8988T (cell line): ENCODE results near the gene PRODH2.
"Not testable (repeated sequence)": the region's sequence is repeated elsewhere in the genome, so short reads cannot be mapped to it uniquely, and the experiment has no call there.

ENCODE experiments used
- DNase-seq: peaks from one replicate; pipeline ENCODE4 v3.0.0; 2011

PRODH2 gene

GRCh38 chr19:35843676-35844481 lies 31.2 kb upstream of the PRODH2 start:
- DNase-seq: no peak

GRCh38 chr19:35842666-35843272 lies 30.1 kb upstream of the PRODH2 start:
- no peak for DNase-seq

GRCh38 chr19:35841961-35842595 lies 29.4 kb upstream of the PRODH2 start:
- DNase-seq: no peak

GRCh38 chr19:35836096-35836495 lies 23.5 kb upstream of the PRODH2 start:
- not testable (repeated sequence) for DNase-seq

GRCh38 chr19:35833972-35834371 lies 21.3 kb upstream of the PRODH2 start:
- no peak for DNase-seq

GRCh38 chr19:35832054-35832453 lies 19.4 kb upstream of the PRODH2 start:
- no peak for DNase-seq

- DNase-seq: no peak
Observed at GRCh38 chr19:35830986-35831385, 18.3 kb upstream of the PRODH2 start.

GRCh38 chr19:35828692-35829301 lies 16.2 kb upstream of the PRODH2 start:
- DNase-seq: no peak

- no peak for DNase-seq
Observed at GRCh38 chr19:35824150-35824549, 11.5 kb upstream of the PRODH2 start.

GRCh38 chr19:35822579-35822978 lies 9.9 kb upstream of the PRODH2 start:
- no peak for DNase-seq

- DNase-seq: no peak
Observed at GRCh38 chr19:35818445-35818844, 5.8 kb upstream of the PRODH2 start.

GRCh38 chr19:35816846-35817245 lies 4.2 kb upstream of the PRODH2 start:
- DNase-seq: no peak

GRCh38 chr19:35816262-35816661 lies 3.6 kb upstream of the PRODH2 start:
- no peak for DNase-seq

- no peak for DNase-seq
Observed at GRCh38 chr19:35813043-35813890, 622 bp upstream of the PRODH2 start.

- no peak for DNase-seq
Observed at GRCh38 chr19:35811317-35812219, 1.1 kb downstream of the PRODH2 start.

- DNase-seq: no peak
Observed at GRCh38 chr19:35807633-35808032, 5.0 kb downstream of the PRODH2 start.

GRCh38 chr19:35806597-35806996 lies 6.0 kb downstream of the PRODH2 start:
- no peak for DNase-seq

GRCh38 chr19:35805526-35806102 lies 7.0 kb downstream of the PRODH2 start:
- DNase-seq: no peak

- no peak for DNase-seq
Observed at GRCh38 chr19:35801828-35802227, 10.8 kb downstream of the PRODH2 start.

- no peak for DNase-seq
Observed at GRCh38 chr19:35797663-35798062, 15.0 kb downstream of the PRODH2 start.
